ENCODE measurements around the gene PIEZO2.
"Not testable (repeated sequence)": the region's sequence is repeated elsewhere in the genome, so short reads cannot be mapped to it uniquely, and the experiment has no call there.

PIEZO2 gene

DNA sequence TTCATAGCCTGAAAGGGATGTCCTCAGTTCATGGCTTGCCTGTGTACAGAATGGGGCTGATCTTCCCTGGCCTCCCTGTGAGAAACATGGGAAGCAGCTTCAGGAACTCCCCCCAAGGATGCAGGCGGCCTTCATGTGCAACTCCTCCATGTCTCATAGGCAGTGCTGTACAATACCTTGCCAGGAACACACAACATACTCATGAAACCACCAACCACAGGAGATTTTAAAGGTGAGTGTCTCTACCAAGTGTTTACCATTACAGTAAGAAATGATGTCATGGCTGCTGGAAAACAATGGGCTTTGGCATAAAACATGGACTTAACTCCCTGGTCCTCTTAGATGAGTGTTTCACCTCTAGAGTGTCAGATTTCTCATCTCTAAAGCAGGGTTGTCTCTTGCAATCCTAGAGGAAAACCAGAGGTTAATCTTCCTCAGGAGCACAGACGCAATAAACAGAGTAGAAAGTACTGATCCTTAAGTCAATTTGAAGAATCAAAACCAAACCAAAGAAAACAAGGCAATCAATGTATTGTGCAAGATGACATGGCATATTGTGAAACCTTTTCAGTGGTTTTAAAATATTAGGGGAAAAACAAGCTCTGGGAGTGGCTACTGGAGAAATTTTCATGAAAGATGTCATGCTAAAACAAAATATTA lies 528.6 kb downstream of the PIEZO2 start:
- not testable (repeated sequence) for DNase-seq (ENCODE audit: low read depth)

Data from stimulated activated CD8-positive, alpha-beta memory T cell treated with anti-CD3 and anti-CD28 coated beads, Interleukin-4, amount 100 ng/mL, for 24 hours (primary cell).